ENCODE data around the gene OR11A1. TPM values are rescaled to one million over a fixed set of nuclear protein-coding genes. Genes with fewer than 3 reads are reported as not detected.

OR11A1 gene
- total and polyA plus RNA-seq, 2 experiments from 2014 or later = not detected

- Histone ChIP-seq H3K4me2 (no peak overlapping the region), H3K27me3 (ENCODE audit: insufficient read depth) (no peaks in the 10 kb centered on the region), H3F3A (replicated peaks; ENCODE audit: low read depth) (no peaks in the 10 kb centered on the region), H3K27ac (ENCODE audit: low read depth) (no peak overlapping the region), H3K9me2 (ENCODE audit: insufficient read depth) (peaks cover 26% of the 10 kb centered on the region), H3K79me2 (replicated peaks; ENCODE audit: insufficient read depth) (no peaks in the 10 kb centered on the region), H3K4me1 (ENCODE audit: insufficient read depth) (no peaks in the 10 kb centered on the region), H3K36me3 (ENCODE audit: insufficient read depth) (no peaks in the 10 kb centered on the region), H3K4me3 (no peak overlapping the region), H4K20me1 (replicated peaks; ENCODE audit: insufficient read depth) (no peaks in the 10 kb centered on the region), H2AFZ (no peak overlapping the region)
- TF ChIP-seq ZNF462 (CRISPR knock-in tag; IDR thresholded peaks at IDR 0.05) (no peak), CTCF (conservative IDR thresholded peaks at IDR 0.05; ENCODE audit: low read depth in 2 of 2) (no peak), STAT1 (IDR thresholded peaks at IDR 0.05; ENCODE audit: unreplicated experiment) (no peak), NANOG (IDR thresholded peaks at IDR 0.05; ENCODE audit: borderline replicate concordance) (no peak), ZNF114 (CRISPR knock-in tag; IDR thresholded peaks at IDR 0.05) (no peak), REST (IDR thresholded peaks at IDR 0.05; ENCODE audit: unreplicated experiment) (no peak), CREB1 (CRISPR knock-in tag; IDR thresholded peaks at IDR 0.05; ENCODE audit: low read depth) (no peak)
- TF ChIP-seq, protein P1, sequence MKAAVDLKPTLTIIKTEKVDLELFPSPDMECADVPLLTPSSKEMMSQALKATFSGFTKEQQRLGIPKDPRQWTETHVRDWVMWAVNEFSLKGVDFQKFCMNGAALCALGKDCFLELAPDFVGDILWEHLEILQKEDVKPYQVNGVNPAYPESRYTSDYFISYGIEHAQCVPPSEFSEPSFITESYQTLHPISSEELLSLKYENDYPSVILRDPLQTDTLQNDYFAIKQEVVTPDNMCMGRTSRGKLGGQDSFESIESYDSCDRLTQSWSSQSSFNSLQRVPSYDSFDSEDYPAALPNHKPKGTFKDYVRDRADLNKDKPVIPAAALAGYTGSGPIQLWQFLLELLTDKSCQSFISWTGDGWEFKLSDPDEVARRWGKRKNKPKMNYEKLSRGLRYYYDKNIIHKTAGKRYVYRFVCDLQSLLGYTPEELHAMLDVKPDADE (IDR thresholded peaks at IDR 0.05) = no peak
- Mint-ChIP-seq H3K9me3 (no peaks in the 10 kb centered on the region), H3K27me3 (ENCODE audit: insufficient read depth, low read depth, poor library complexity) (peaks cover 5% of the 10 kb centered on the region), H3K36me3 (ENCODE audit: low read depth) (no peaks in the 10 kb centered on the region), H3K27ac (no peak overlapping the region), H3K4me1 (peaks cover 5% of the 10 kb centered on the region), H3K4me3 (no peak overlapping the region)
- ATAC-seq (no peak), DNase-seq (ENCODE audit: low spot score) (no peak)
Observed at GRCh38 chr6:29490552-29490951, 33.7 kb upstream of the OR11A1 start.

Measured in GM23338 (cell line).